ENCODE results near the gene ATP6V1B1. TPM values are rescaled to one million over a fixed set of nuclear protein-coding genes. Genes with fewer than 3 reads are reported as not detected.

The ATP6V1B1 gene
- total RNA-seq, 3 donors from 2014 or later, result not detected

- no peak for TF ChIP-seq CTCF (IDR thresholded peaks at IDR 0.05)
- intact Hi-C loops (cut with DNase I, micrococcal nuclease), result no loop called here
- DNase-seq, result no peak
- no peak overlapping the region for H3K4me3 ChIP-seq
- no peak for ATAC-seq
- peaks cover 13% of the 10 kb centered on the region for H3K4me1 ChIP-seq (ENCODE audit: low read depth)
- H3K9me3 ChIP-seq, result no peaks in the 10 kb centered on the region
- H3K36me3 ChIP-seq (ENCODE audit: low read depth), result no peaks in the 10 kb centered on the region
Observed at GRCh38 chr2:70975237-70975636, 39.5 kb downstream of the ATP6V1B1 start.

GRCh38 chr2:70977605-70978205, 42.0 kb downstream of the ATP6V1B1 start:
- no peak for TF ChIP-seq CTCF (IDR thresholded peaks at IDR 0.05)
- Histone ChIP-seq H3K4me1 (ENCODE audit: low read depth) (peaks cover 13% of the 10 kb centered on the region), H3K4me3 (no peak overlapping the region), H3K36me3 (ENCODE audit: low read depth) (no peaks in the 10 kb centered on the region), H3K9me3 (no peaks in the 10 kb centered on the region)
- ATAC-seq (peak; percentile 11), DNase-seq (peak in 1 of 3 donors; percentile 27)
- intact Hi-C loops (cut with DNase I, micrococcal nuclease), result no loop called here

- no peak within 1 kb of the TSS for H3K4me3 ChIP-seq
- TF ChIP-seq CTCF (IDR thresholded peaks at IDR 0.05), result no peak
- DNase-seq (peak; percentile 25 to 69 (median 59)), ATAC-seq (peak; percentile 63)
- H3K36me3 ChIP-seq (ENCODE audit: low read depth), result no peaks in the 10 kb centered on the region
- no peaks in the 10 kb centered on the region for H3K9me3 ChIP-seq
- H3K4me1 ChIP-seq (ENCODE audit: low read depth), result peaks cover 13% of the 10 kb centered on the region
- intact Hi-C loops (cut with DNase I, micrococcal nuclease), result no loop called here
Observed at GRCh38 chr2:70978341-70979179, 42.9 kb downstream of the ATP6V1B1 start, which contains the start of gene ANKRD53. ANKRD53 (plus strand) TSS chr2:70978630; CDS start chr2:70978646, 16 bp downstream.

- peaks cover 13% of the 10 kb centered on the region for H3K4me1 ChIP-seq (ENCODE audit: low read depth)
- intact Hi-C loops (cut with DNase I, micrococcal nuclease), result no loop called here
- no peaks in the 10 kb centered on the region for H3K9me3 ChIP-seq
- ATAC-seq (no peak), DNase-seq (no peak)
- no peaks in the 10 kb centered on the region for H3K36me3 ChIP-seq (ENCODE audit: low read depth)
- H3K4me3 ChIP-seq, result no peak overlapping the region
- TF ChIP-seq CTCF (IDR thresholded peaks at IDR 0.05), result no peak
Observed at GRCh38 chr2:70979180-70979488, 43.4 kb downstream of the ATP6V1B1 start.

GRCh38 chr2:70979626-70980025, 43.9 kb downstream of the ATP6V1B1 start:
- DNase-seq (no peak), ATAC-seq (no peak)
- intact Hi-C loops (cut with DNase I, micrococcal nuclease), result no loop called here
- no peak for TF ChIP-seq CTCF (IDR thresholded peaks at IDR 0.05)
- Histone ChIP-seq H3K4me3 (no peak overlapping the region), H3K9me3 (no peaks in the 10 kb centered on the region), H3K4me1 (ENCODE audit: low read depth) (peaks cover 13% of the 10 kb centered on the region), H3K36me3 (ENCODE audit: low read depth) (no peaks in the 10 kb centered on the region)

Data from mucosa of descending colon (tissue), 3 donors.